ENCODE results near the gene NELL1. TPM values are rescaled to one million over a fixed set of nuclear protein-coding genes. Genes with fewer than 3 reads are reported as not detected.

NELL1 gene
- total RNA-seq, 1 donor from 2014 or later = 0.45 TPM

DNA sequence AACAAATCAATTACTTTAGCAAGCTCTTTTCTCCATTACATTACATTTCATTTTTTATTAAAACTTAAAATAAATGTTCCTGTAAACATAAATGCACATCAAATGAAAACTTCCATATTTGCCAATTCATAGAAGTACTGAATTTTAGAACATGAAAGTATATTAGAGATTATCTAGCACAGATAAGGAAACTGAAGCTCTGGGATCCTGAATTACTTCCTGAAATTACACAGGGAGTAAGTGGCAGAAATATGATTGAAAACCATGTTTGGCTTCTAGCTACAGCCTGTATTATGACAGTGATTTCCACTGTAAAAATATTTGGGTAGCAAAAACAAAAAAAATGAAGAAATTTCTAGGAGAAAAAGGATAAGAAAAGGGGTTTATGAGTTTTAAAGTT is 387.3 kb downstream of the NELL1 start:
- DNase-seq (ENCODE audit: low read depth) (no peak), FAIRE-seq (no peak)
- Mint-ChIP-seq H3K27ac (ENCODE audit: unreplicated experiment) (no peak overlapping the region), H3K4me1 (ENCODE audit: low read depth, unreplicated experiment) (no peaks in the 10 kb centered on the region), H3K9me3 (ENCODE audit: unreplicated experiment) (no peaks in the 10 kb centered on the region), H3K27me3 (ENCODE audit: low read depth, unreplicated experiment) (peaks cover 3% of the 10 kb centered on the region), H3K4me3 (ENCODE audit: unreplicated experiment) (no peak overlapping the region), H3K36me3 (ENCODE audit: low read depth, unreplicated experiment) (no peaks in the 10 kb centered on the region)
- H3K27me3 ChIP-seq (ENCODE audit: insufficient read depth, low read length) = no peaks in the 10 kb centered on the region
- no peak overlapping the region for H3K9ac ChIP-seq (ENCODE audit: low read length)
- TF ChIP-seq EZH2 (IDR thresholded peaks at IDR 0.05; ENCODE audit: insufficient read depth, low read length) = no peak
- TF ChIP-seq, protein P1, sequence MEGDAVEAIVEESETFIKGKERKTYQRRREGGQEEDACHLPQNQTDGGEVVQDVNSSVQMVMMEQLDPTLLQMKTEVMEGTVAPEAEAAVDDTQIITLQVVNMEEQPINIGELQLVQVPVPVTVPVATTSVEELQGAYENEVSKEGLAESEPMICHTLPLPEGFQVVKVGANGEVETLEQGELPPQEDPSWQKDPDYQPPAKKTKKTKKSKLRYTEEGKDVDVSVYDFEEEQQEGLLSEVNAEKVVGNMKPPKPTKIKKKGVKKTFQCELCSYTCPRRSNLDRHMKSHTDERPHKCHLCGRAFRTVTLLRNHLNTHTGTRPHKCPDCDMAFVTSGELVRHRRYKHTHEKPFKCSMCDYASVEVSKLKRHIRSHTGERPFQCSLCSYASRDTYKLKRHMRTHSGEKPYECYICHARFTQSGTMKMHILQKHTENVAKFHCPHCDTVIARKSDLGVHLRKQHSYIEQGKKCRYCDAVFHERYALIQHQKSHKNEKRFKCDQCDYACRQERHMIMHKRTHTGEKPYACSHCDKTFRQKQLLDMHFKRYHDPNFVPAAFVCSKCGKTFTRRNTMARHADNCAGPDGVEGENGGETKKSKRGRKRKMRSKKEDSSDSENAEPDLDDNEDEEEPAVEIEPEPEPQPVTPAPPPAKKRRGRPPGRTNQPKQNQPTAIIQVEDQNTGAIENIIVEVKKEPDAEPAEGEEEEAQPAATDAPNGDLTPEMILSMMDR (IDR thresholded peaks at IDR 0.05; ENCODE audit: insufficient read depth, low read depth, low read length) = no peak
- no peak overlapping the region for H3K4me3 ChIP-seq (ENCODE audit: insufficient read depth, low read depth, low read length)
- no peak overlapping the region for H2AFZ ChIP-seq (ENCODE audit: low read depth, low read length)
- no peaks in the 10 kb centered on the region for H3K4me1 ChIP-seq (ENCODE audit: insufficient read depth, low read length)
- no peaks in the 10 kb centered on the region for H4K20me1 ChIP-seq (ENCODE audit: insufficient read depth, low read length)
- no peaks in the 10 kb centered on the region for H3K36me3 ChIP-seq (ENCODE audit: insufficient read depth, low read length)
- H3K27ac ChIP-seq (ENCODE audit: low read depth, low read length) = no peak overlapping the region
- no peaks in the 10 kb centered on the region for H3K79me2 ChIP-seq (ENCODE audit: insufficient read depth, low read length)
- H3K9me3 ChIP-seq (ENCODE audit: insufficient read depth, low read depth, low read length) = no peaks in the 10 kb centered on the region
- H3K4me2 ChIP-seq (ENCODE audit: low read length) = no peak overlapping the region

DNA sequence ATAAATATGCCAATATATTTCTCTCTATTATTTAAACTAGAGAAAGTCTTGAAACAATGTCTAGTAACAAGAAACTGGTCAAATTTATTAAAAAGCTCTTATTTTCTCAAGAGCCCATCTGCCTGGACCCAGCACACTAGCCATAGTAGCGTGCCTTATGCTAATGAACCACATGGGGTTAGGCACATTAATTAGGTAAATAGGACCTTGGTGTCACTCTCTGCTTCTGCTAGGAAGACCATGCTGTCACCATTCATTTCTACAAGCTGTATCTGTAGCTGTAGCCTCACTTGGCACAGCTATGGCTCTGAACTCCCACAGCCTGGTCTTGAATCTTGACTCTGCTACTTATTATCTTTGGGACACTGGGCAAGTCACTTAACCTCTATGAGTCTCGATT is 390.5 kb downstream of the NELL1 start:
- Histone ChIP-seq H4K20me1 (ENCODE audit: insufficient read depth, low read length) (no peaks in the 10 kb centered on the region), H3K36me3 (ENCODE audit: insufficient read depth, low read length) (no peaks in the 10 kb centered on the region), H3K4me2 (ENCODE audit: low read length) (no peak overlapping the region), H3K79me2 (ENCODE audit: insufficient read depth, low read length) (no peaks in the 10 kb centered on the region), H3K27ac (ENCODE audit: low read depth, low read length) (no peak overlapping the region), H2AFZ (ENCODE audit: low read depth, low read length) (no peak overlapping the region), H3K4me3 (ENCODE audit: insufficient read depth, low read depth, low read length) (no peak overlapping the region), H3K9ac (ENCODE audit: low read length) (no peak overlapping the region), H3K9me3 (ENCODE audit: insufficient read depth, low read depth, low read length) (no peaks in the 10 kb centered on the region), H3K27me3 (ENCODE audit: insufficient read depth, low read length) (no peaks in the 10 kb centered on the region), H3K4me1 (ENCODE audit: insufficient read depth, low read length) (no peaks in the 10 kb centered on the region)
- Mint-ChIP-seq H3K36me3 (ENCODE audit: low read depth, unreplicated experiment) (no peaks in the 10 kb centered on the region), H3K27ac (ENCODE audit: unreplicated experiment) (no peak overlapping the region), H3K9me3 (ENCODE audit: unreplicated experiment) (no peaks in the 10 kb centered on the region), H3K27me3 (ENCODE audit: low read depth, unreplicated experiment) (no peaks in the 10 kb centered on the region), H3K4me1 (ENCODE audit: low read depth, unreplicated experiment) (no peaks in the 10 kb centered on the region), H3K4me3 (ENCODE audit: unreplicated experiment) (no peak overlapping the region)
- TF ChIP-seq, protein P1 (IDR thresholded peaks at IDR 0.05; ENCODE audit: insufficient read depth, low read depth, low read length) = no peak
- no peak for TF ChIP-seq EZH2 (IDR thresholded peaks at IDR 0.05; ENCODE audit: insufficient read depth, low read length)
- FAIRE-seq (no peak), DNase-seq (ENCODE audit: low read depth) (no peak)

DNA sequence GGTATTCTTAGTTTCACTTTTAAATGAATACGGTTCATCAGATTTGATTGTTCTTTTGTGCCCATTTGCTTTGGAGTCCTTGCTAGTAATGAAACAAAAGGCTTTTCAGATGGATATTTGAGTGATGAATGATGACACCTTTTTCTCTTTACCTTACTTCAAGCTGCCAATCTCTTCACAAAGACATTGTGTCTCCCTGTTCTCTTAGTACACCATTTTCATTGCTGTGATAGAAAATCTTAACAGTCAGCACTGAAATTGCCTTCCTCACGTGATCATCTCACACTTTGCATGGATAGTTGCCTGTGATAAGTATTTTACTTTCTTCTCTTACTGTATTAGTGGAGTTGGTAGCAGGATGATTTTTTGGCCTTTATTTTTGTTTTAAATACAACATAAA is 396.6 kb downstream of the NELL1 start:
- H3K9me3 ChIP-seq (ENCODE audit: insufficient read depth, low read depth, low read length) = no peaks in the 10 kb centered on the region
- no peaks in the 10 kb centered on the region for H3K27me3 Mint-ChIP-seq (ENCODE audit: low read depth, unreplicated experiment)
- H3K4me1 ChIP-seq (ENCODE audit: insufficient read depth, low read length) = no peaks in the 10 kb centered on the region
- no peak overlapping the region for H3K9ac ChIP-seq (ENCODE audit: low read length)
- FAIRE-seq (no peak), DNase-seq (ENCODE audit: low read depth) (no peak)
- no peaks in the 10 kb centered on the region for H3K36me3 ChIP-seq (ENCODE audit: insufficient read depth, low read length)
- no peaks in the 10 kb centered on the region for H3K79me2 ChIP-seq (ENCODE audit: insufficient read depth, low read length)
- no peaks in the 10 kb centered on the region for H3K9me3 Mint-ChIP-seq (ENCODE audit: unreplicated experiment)
- H3K27me3 ChIP-seq (ENCODE audit: insufficient read depth, low read length) = no peaks in the 10 kb centered on the region
- H3K4me3 Mint-ChIP-seq (ENCODE audit: unreplicated experiment) = no peak overlapping the region
- no peak overlapping the region for H2AFZ ChIP-seq (ENCODE audit: low read depth, low read length)
- TF ChIP-seq, protein P1 (IDR thresholded peaks at IDR 0.05; ENCODE audit: insufficient read depth, low read depth, low read length) = no peak
- no peak for TF ChIP-seq EZH2 (IDR thresholded peaks at IDR 0.05; ENCODE audit: insufficient read depth, low read length)
- peak overlapping the region; percentile 58 for H3K4me2 ChIP-seq (ENCODE audit: low read length)
- H3K4me3 ChIP-seq (ENCODE audit: insufficient read depth, low read depth, low read length) = peak overlapping the region; percentile 19
- no peaks in the 10 kb centered on the region for H4K20me1 ChIP-seq (ENCODE audit: insufficient read depth, low read length)
- no peak overlapping the region for H3K27ac Mint-ChIP-seq (ENCODE audit: unreplicated experiment)
- no peaks in the 10 kb centered on the region for H3K36me3 Mint-ChIP-seq (ENCODE audit: low read depth, unreplicated experiment)
- no peaks in the 10 kb centered on the region for H3K4me1 Mint-ChIP-seq (ENCODE audit: low read depth, unreplicated experiment)
- no peak overlapping the region for H3K27ac ChIP-seq (ENCODE audit: low read depth, low read length)

Data from astrocyte (in vitro differentiated cells and primary cell).